ENCODE measurements around the gene SLC7A10. TPM values are rescaled to one million over a fixed set of nuclear protein-coding genes. Genes with fewer than 3 reads are reported as not detected.

The SLC7A10 gene
- total RNA-seq, 1 donor from 2014 or later: not detected

DNA sequence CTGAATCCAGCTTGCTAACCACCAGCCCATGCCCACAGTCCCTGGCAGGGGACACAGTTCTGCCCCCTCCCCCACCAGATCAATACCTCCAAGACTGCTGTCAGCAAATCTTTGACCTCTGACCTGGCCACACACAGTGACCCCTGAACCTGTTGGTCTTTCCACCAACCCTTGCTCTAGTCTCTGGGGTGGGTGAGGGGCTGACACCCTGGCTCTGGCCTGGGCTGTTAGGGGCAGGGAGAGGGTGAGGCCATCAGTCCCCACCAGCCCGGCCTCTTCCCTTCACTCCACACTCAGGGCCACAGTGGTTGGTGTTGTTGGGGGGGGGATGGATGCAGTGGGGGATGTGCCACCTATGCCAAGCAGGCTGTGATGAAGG lies 21.8 kb upstream of the SLC7A10 start:
- Mint-ChIP-seq H3K4me1 (ENCODE audit: low read depth, unreplicated experiment) (no peaks in the 10 kb centered on the region), H3K4me3 (ENCODE audit: unreplicated experiment) (no peak overlapping the region), H3K27me3 (ENCODE audit: unreplicated experiment) (peaks cover 10% of the 10 kb centered on the region), H3K36me3 (ENCODE audit: unreplicated experiment) (no peaks in the 10 kb centered on the region), H3K9me3 (ENCODE audit: unreplicated experiment) (peaks cover 2% of the 10 kb centered on the region), H3K27ac (ENCODE audit: unreplicated experiment) (no peak overlapping the region)
- TF ChIP-seq, protein P1, sequence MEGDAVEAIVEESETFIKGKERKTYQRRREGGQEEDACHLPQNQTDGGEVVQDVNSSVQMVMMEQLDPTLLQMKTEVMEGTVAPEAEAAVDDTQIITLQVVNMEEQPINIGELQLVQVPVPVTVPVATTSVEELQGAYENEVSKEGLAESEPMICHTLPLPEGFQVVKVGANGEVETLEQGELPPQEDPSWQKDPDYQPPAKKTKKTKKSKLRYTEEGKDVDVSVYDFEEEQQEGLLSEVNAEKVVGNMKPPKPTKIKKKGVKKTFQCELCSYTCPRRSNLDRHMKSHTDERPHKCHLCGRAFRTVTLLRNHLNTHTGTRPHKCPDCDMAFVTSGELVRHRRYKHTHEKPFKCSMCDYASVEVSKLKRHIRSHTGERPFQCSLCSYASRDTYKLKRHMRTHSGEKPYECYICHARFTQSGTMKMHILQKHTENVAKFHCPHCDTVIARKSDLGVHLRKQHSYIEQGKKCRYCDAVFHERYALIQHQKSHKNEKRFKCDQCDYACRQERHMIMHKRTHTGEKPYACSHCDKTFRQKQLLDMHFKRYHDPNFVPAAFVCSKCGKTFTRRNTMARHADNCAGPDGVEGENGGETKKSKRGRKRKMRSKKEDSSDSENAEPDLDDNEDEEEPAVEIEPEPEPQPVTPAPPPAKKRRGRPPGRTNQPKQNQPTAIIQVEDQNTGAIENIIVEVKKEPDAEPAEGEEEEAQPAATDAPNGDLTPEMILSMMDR (IDR thresholded peaks at IDR 0.05; ENCODE audit: partially characterized antibody, unreplicated experiment): no peak
- DNase-seq: no peak

DNA sequence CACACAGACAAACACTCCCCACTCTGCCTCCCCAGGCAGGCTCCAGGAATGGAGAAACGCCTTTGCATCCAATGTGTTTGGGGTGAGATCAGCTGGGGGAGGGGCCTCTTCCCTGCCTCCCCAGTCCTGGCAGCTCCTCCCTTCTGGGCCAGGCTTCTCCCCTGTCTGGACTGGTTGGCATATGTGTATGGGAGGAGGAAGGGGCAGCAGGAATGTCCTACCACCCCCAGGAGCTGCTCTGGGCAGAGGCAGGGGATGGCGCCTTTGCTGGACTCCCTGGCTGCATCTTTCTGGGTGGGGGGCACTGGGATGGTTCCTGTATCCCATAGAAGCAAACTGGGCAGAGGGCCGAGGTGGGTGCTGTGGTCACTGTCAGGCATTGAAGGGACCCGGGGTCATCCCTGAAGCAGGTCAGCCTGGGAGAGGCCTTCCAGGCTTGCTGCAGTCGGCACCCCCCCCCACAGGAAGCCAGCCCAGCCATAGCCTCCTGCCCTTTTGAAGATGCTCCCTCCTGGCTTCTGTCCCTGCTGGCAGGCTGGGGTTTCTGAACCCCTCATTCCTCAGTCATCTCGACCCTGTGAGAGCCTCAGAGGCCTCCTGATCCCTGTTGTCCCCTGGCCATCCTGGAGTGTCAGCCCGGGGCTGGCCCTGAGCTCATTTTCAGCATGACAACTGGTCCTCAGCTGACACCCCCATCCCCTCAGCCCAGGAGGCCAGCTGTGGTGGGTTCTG lies 21.2 kb upstream of the SLC7A10 start:
- DNase-seq: peak; percentile 27
- peaks cover 2% of the 10 kb centered on the region for H3K9me3 Mint-ChIP-seq (ENCODE audit: unreplicated experiment)
- no peak overlapping the region for H3K4me3 Mint-ChIP-seq (ENCODE audit: unreplicated experiment)
- H3K27ac Mint-ChIP-seq (ENCODE audit: unreplicated experiment): no peak overlapping the region
- H3K4me1 Mint-ChIP-seq (ENCODE audit: low read depth, unreplicated experiment): no peaks in the 10 kb centered on the region
- H3K36me3 Mint-ChIP-seq (ENCODE audit: unreplicated experiment): no peaks in the 10 kb centered on the region
- H3K27me3 Mint-ChIP-seq (ENCODE audit: unreplicated experiment): peaks cover 10% of the 10 kb centered on the region
- TF ChIP-seq, protein P1 (IDR thresholded peaks at IDR 0.05; ENCODE audit: partially characterized antibody, unreplicated experiment): no peak

DNA sequence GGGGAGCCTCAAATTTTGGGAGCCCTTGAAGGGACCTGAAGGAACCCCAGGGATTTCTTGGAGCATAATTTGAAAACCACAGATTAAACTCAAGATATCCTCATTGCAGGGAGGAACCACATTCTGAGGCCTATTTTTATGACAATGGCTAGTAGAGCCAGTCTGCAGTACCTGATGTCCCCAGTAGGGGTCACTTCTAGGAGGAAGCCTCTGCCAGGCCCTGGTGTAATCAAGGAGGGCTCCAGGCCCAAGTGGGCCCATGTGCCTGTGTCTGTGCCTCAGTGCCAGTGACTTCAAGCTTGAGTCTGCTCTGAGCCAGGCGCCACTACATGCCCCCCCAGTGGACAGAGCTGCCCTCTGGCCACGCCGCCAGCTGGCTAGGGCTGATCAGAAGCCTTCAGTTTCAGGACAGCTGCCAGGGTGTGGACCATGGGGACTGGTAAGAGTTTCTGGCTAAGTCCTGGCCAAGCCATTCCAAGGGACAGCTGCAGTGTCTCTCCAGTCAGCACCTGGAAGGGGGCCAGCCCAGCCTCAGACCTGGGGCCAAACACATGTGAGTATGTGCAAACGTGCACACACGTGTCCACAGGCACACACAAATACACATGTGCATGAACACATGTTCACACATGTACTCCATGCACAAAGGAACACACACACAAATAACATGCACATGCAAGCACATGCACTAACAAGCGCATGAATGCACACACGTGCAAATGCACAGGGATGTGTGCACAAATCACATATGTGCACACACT lies 20.5 kb upstream of the SLC7A10 start:
- H3K27me3 Mint-ChIP-seq (ENCODE audit: unreplicated experiment): peaks cover 10% of the 10 kb centered on the region
- H3K27ac Mint-ChIP-seq (ENCODE audit: unreplicated experiment): no peak overlapping the region
- TF ChIP-seq, protein P1 (IDR thresholded peaks at IDR 0.05; ENCODE audit: partially characterized antibody, unreplicated experiment): peak; percentile 90
- no peaks in the 10 kb centered on the region for H3K4me1 Mint-ChIP-seq (ENCODE audit: low read depth, unreplicated experiment)
- peaks cover 2% of the 10 kb centered on the region for H3K9me3 Mint-ChIP-seq (ENCODE audit: unreplicated experiment)
- H3K4me3 Mint-ChIP-seq (ENCODE audit: unreplicated experiment): no peak overlapping the region
- H3K36me3 Mint-ChIP-seq (ENCODE audit: unreplicated experiment): no peaks in the 10 kb centered on the region
- peak; percentile 19 for DNase-seq

DNA sequence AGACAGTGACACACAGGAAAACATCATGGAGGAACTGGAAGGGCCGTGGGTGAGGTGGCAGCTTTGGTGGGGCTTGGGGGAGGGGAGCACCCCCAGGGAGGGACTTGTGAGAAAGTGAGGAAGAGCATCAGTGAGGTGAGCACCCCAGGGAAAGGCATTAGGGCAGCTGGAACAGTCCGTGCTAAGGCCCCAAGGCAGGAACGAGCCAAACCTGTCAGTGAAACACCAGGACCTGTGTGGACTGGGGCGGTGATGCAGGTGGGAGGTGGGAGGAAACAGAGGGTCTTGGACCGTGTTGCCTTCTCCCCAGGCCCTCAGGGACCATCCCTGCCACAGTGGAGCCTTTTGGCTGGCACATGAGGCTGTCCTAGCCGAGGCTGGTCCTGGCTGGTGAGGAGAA lies 17.3 kb upstream of the SLC7A10 start:
- Mint-ChIP-seq H3K9me3 (ENCODE audit: unreplicated experiment) (peaks cover 2% of the 10 kb centered on the region), H3K4me3 (ENCODE audit: unreplicated experiment) (no peak overlapping the region), H3K27me3 (ENCODE audit: unreplicated experiment) (peaks cover 11% of the 10 kb centered on the region), H3K4me1 (ENCODE audit: low read depth, unreplicated experiment) (no peaks in the 10 kb centered on the region), H3K36me3 (ENCODE audit: unreplicated experiment) (no peaks in the 10 kb centered on the region), H3K27ac (ENCODE audit: unreplicated experiment) (no peak overlapping the region)
- DNase-seq: no peak
- TF ChIP-seq, protein P1 (IDR thresholded peaks at IDR 0.05; ENCODE audit: partially characterized antibody, unreplicated experiment): no peak

DNA sequence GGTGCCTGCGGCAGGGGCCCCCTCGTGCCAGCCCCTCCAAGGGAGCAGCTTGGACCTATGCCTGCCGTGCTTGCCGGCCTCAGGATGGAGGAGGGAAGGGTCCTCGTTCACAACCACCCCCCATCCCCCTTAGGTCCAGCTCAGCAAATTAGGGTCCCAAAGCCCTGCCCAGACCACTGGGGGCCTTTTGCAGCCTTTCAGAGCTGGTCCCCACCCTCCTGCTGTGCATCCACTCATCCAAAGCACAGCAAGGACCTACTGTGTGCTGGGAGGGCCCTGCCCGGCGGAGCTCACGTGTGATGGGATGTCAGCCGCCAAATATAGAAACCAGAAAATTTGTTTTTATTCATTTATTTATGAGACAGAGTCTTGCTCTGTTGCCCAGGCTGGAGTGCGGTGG lies 16.5 kb upstream of the SLC7A10 start:
- no peak for DNase-seq
- TF ChIP-seq, protein P1 (IDR thresholded peaks at IDR 0.05; ENCODE audit: partially characterized antibody, unreplicated experiment): no peak
- H3K36me3 Mint-ChIP-seq (ENCODE audit: unreplicated experiment): no peaks in the 10 kb centered on the region
- peaks cover 2% of the 10 kb centered on the region for H3K9me3 Mint-ChIP-seq (ENCODE audit: unreplicated experiment)
- no peak overlapping the region for H3K4me3 Mint-ChIP-seq (ENCODE audit: unreplicated experiment)
- H3K4me1 Mint-ChIP-seq (ENCODE audit: low read depth, unreplicated experiment): no peaks in the 10 kb centered on the region
- peaks cover 9% of the 10 kb centered on the region for H3K27me3 Mint-ChIP-seq (ENCODE audit: unreplicated experiment)
- no peak overlapping the region for H3K27ac Mint-ChIP-seq (ENCODE audit: unreplicated experiment)
